Lower lobe of right lung (tissue), 2 donors: Measurements from ENCODE around the gene DNAJC22. TPM values are rescaled to one million over a fixed set of nuclear protein-coding genes. Genes with fewer than 3 reads are reported as not detected.

Source experiments
- ATAC-seq, 2 donors: fragments of 200-7000 bp; cut with Tn5 transposase; one replicate each; pipeline ENCODE4 v1.9.1; 2020 to 2022; ENCODE audit warnings: mild to moderate bottlenecking in 2 of 2, moderate library complexity in 2 of 2
- DNase-seq: peaks from one replicate; pipeline ENCODE4 v3.0.0-alpha.2; 2020
- H3K27ac ChIP-seq: fragments of 200-600 bp; one replicate; pipeline ENCODE4 v1.8.0; 2022
- H3K27me3 ChIP-seq: fragments of 200-600 bp; one replicate; pipeline ENCODE4 v1.8.0; 2022; ENCODE audit warnings: low read depth
- H3K36me3 ChIP-seq: fragments of 200-600 bp; one replicate; pipeline ENCODE4 v1.8.0; 2022; ENCODE audit warnings: mild to moderate bottlenecking
- H3K4me1 ChIP-seq: fragments of 200-600 bp; one replicate; pipeline ENCODE4 v1.8.0; 2022
- H3K4me3 ChIP-seq: fragments of 200-600 bp; one replicate; pipeline ENCODE4 v1.8.0; 2022; ENCODE audit warnings: mild to moderate bottlenecking
- H3K9me3 ChIP-seq: fragments of 200-600 bp; one replicate; pipeline ENCODE4 v1.8.0; 2022
- intact Hi-C: fragments of 100-400 bp; cut with DNase I; formaldehyde crosslinking; loops from one replicate; pipeline ENCODE4 v1.11.0; 2022
- total RNA-seq: library from RNA; stranded (reverse); fragmentation: NEBNext Ultra II Directional; extraction: Animal tissue kit (Norgen Biotek cat#: 25700); gene quantifications from one replicate; pipeline ENCODE4 v1.2.1, GENCODE V29; 2021
- TF ChIP-seq, protein P1 (sequence below): fragments of 200-600 bp; IDR thresholded peaks from one replicate; pipeline ENCODE4 v1.8.0; 2022; ENCODE audit warnings: antibody characterized with exemption, mild to moderate bottlenecking
- donor health status: DM: no; HTN: yes; CAD: no; lungs with severe emphysema.

Gene DNAJC22
- total RNA-seq, 1 donor from 2014 or later: 0.18 TPM

DNA sequence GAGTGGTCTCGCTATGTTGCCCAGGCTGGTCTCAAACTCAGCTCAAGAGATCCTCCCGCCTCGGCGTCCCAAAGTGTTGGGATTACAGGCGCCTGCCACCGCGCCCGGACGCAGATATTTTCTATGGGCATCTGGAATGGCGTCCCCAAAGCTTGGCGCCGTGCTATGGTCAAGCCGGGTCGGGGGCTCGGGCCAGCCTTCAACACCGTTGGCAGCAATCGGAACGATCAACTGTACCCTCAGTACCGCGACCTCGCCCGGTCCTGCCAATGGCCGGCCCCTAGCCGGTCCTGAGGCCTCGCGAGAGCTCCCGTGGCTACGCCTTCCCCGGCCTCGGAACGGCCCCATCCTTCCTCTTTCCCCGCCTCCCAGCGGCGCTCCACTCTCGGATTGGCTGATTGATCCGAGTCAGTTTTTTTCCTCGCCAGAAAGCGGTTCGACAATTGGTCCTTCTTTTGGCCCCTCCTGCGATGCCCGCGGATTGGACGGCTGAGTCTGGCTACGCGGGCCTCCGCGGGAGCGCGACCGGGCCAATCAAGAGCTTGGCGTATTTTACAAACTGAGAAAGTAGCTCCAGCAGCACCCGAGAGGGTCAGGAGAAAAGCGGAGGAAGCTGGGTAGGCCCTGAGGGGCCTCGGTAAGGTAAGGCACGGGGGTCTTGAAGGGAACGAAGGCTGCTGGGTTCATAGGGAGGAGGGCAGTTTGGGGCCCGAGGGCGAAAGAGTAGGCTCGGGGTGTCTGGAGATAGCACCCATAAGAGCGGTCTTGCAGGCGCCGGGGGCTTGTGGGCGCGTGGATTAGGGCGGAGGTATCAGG lies 23.8 kb upstream of the DNAJC22 start, which contains the start of gene TROAP:
TROAP (plus strand) TSS at position 548 of the 816 bp plus-strand sequence. CDS start 354 bp downstream, outside the sequence.
- Histone ChIP-seq H3K27me3 (no peaks in the 10 kb centered on the region), H3K4me1 (peaks cover 16% of the 10 kb centered on the region), H3K27ac (peak within 1 kb of the TSS; percentile 74), H3K4me3 (peak within 1 kb of the TSS; percentile 80), H3K36me3 (no peaks in the 10 kb centered on the region), H3K9me3 (no peaks in the 10 kb centered on the region)
- peak; percentile 98 for DNase-seq
- peak; percentile 100 for ATAC-seq
- TF ChIP-seq, protein P1, sequence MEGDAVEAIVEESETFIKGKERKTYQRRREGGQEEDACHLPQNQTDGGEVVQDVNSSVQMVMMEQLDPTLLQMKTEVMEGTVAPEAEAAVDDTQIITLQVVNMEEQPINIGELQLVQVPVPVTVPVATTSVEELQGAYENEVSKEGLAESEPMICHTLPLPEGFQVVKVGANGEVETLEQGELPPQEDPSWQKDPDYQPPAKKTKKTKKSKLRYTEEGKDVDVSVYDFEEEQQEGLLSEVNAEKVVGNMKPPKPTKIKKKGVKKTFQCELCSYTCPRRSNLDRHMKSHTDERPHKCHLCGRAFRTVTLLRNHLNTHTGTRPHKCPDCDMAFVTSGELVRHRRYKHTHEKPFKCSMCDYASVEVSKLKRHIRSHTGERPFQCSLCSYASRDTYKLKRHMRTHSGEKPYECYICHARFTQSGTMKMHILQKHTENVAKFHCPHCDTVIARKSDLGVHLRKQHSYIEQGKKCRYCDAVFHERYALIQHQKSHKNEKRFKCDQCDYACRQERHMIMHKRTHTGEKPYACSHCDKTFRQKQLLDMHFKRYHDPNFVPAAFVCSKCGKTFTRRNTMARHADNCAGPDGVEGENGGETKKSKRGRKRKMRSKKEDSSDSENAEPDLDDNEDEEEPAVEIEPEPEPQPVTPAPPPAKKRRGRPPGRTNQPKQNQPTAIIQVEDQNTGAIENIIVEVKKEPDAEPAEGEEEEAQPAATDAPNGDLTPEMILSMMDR: no peak
- intact Hi-C loops: no loop called here

DNA sequence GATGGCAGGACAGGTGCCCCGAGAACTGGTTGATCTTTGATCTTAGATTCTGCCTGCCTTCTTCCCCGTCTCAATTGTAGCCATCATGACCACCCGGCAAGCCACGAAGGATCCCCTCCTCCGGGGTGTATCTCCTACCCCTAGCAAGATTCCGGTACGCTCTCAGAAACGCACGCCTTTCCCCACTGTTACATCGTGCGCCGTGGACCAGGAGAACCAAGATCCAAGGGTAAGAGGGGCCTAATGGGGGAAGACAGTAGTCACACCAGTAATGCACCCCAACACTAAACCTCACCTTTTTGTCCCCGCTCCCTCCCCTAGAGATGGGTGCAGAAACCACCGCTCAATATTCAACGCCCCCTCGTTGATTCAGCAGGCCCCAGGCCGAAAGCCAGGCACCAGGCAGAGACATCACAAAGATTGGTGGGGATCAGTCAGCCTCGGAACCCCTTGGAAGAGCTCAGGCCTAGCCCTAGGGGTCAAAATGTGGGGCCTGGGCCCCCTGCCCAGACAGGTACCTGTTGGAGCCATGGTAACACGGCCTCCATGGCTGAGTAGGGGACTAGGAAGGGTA lies 23.1 kb upstream of the DNAJC22 start:
- Histone ChIP-seq H3K27ac (no peak overlapping the region), H3K27me3 (no peaks in the 10 kb centered on the region), H3K36me3 (no peaks in the 10 kb centered on the region), H3K4me3 (peak overlapping the region; percentile 80), H3K9me3 (no peaks in the 10 kb centered on the region), H3K4me1 (peaks cover 16% of the 10 kb centered on the region)
- intact Hi-C loops: no loop called here
- TF ChIP-seq, protein P1: no peak
- DNase-seq (no peak), ATAC-seq (no peak)

DNA sequence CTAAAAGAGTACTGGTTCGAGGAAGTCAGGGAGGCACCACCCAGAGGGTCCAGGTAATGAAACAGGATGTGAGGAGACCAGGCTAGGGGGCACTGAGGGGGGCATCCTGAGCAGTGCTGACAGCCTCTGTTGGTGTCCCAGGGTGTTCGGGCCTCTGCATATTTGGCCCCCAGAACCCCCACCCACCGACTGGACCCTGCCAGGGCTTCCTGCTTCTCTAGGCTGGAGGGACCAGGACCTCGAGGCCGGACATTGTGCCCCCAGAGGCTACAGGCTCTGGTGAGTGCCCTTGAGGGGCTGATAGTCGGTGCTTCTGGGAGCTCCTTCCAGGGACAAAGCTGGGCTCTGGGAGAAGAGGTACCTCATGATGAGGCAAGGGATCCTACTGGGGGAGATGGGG lies 21.1 kb upstream of the DNAJC22 start:
- Histone ChIP-seq H3K27me3 (no peaks in the 10 kb centered on the region), H3K4me1 (peaks cover 16% of the 10 kb centered on the region), H3K4me3 (no peak overlapping the region), H3K27ac (no peak overlapping the region), H3K9me3 (no peaks in the 10 kb centered on the region), H3K36me3 (no peaks in the 10 kb centered on the region)
- ATAC-seq (no peak), DNase-seq (no peak)
- intact Hi-C loops: no loop called here
- TF ChIP-seq, protein P1: no peak

DNA sequence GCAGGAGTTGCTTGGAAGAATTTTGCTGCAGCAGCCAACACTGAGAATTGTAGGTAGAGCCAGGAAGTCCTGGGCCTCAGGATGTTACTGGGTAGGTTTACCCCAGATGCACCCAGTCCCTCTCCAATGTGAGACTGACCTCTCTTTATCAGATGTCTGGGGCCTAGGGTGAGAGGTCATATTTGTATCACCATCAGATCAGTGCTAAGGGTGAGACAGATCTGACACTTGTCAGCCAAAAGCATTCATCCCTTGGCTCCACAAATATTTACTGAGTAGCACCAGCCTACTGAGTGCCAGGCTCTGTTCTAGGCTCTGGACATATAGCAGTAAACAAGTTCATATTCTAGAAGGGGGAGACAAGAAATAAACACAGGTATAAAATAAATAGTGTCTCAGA lies 19.3 kb upstream of the DNAJC22 start:
- H3K4me1 ChIP-seq: peaks cover 9% of the 10 kb centered on the region
- H3K27me3 ChIP-seq: peaks cover 2% of the 10 kb centered on the region
- H3K36me3 ChIP-seq: no peaks in the 10 kb centered on the region
- DNase-seq (no peak), ATAC-seq (no peak)
- intact Hi-C loops: no loop called here
- no peak overlapping the region for H3K4me3 ChIP-seq
- H3K27ac ChIP-seq: no peak overlapping the region
- TF ChIP-seq, protein P1: no peak
- H3K9me3 ChIP-seq: no peaks in the 10 kb centered on the region

DNA sequence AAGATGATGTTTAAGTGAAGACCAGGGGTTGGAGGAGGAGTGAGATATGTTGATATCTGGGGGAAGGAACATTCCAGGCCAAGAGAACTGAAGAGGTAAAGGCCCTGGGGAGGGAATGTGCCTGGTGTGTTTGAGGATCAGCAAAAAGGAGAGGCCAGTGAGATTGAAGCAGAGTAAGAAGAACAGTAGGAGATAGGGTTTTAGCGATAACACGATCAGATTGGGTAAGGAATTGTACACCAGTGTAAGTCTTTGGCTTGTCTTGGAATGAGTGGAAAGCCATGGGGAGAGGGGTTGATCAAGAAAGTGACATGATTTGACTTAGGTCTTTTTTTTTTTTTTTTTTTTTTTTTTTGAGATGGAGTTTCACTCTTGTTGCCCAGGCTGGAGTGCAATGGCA lies 18.8 kb upstream of the DNAJC22 start:
- ATAC-seq (no peak), DNase-seq (no peak)
- H3K27me3 ChIP-seq: peaks cover 7% of the 10 kb centered on the region
- no peak overlapping the region for H3K4me3 ChIP-seq
- intact Hi-C loops: no loop called here
- no peak overlapping the region for H3K27ac ChIP-seq
- H3K4me1 ChIP-seq: peaks cover 8% of the 10 kb centered on the region
- no peaks in the 10 kb centered on the region for H3K9me3 ChIP-seq
- TF ChIP-seq, protein P1: no peak
- no peaks in the 10 kb centered on the region for H3K36me3 ChIP-seq
